Measurements from ENCODE around the gene PITPNM3.

Gene PITPNM3

DNA sequence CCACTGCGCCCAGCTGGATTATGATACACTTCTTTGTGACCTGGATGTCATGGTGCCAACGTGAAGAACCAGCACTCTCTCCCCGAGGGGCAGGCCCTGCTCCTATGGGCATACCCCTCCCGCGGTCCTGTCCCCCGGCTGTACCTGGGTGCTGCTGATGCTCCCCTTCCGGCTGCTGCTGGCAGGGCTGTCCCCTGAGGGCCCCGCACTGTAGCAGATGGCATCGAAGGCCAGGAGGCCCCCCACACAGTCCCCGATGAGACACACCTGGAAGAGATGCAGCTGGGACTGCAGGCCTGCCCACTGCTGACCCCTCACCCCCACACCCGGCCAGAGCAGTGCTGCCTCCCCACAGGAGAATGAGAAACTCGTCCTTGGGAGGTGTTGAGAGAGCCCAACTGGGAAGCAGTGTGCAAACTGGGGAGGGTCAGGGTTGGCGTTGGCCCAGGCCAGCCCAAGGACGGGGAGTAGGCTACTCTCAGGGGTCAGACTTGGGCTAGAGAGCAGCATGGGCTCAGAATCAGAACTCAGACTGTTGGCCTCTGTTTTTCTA is 78.4 kb downstream of the PITPNM3 start:
- DNase-seq (ENCODE audit: extremely low read depth, low read depth), result no peak
- TF ChIP-seq, protein P1, sequence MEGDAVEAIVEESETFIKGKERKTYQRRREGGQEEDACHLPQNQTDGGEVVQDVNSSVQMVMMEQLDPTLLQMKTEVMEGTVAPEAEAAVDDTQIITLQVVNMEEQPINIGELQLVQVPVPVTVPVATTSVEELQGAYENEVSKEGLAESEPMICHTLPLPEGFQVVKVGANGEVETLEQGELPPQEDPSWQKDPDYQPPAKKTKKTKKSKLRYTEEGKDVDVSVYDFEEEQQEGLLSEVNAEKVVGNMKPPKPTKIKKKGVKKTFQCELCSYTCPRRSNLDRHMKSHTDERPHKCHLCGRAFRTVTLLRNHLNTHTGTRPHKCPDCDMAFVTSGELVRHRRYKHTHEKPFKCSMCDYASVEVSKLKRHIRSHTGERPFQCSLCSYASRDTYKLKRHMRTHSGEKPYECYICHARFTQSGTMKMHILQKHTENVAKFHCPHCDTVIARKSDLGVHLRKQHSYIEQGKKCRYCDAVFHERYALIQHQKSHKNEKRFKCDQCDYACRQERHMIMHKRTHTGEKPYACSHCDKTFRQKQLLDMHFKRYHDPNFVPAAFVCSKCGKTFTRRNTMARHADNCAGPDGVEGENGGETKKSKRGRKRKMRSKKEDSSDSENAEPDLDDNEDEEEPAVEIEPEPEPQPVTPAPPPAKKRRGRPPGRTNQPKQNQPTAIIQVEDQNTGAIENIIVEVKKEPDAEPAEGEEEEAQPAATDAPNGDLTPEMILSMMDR (IDR thresholded peaks at IDR 0.05; ENCODE audit: low read depth, low read length, missing control alignments), result no peak
- no peak overlapping the region for H3K4me3 ChIP-seq (replicated peaks; ENCODE audit: low read depth, low read length)

DNA sequence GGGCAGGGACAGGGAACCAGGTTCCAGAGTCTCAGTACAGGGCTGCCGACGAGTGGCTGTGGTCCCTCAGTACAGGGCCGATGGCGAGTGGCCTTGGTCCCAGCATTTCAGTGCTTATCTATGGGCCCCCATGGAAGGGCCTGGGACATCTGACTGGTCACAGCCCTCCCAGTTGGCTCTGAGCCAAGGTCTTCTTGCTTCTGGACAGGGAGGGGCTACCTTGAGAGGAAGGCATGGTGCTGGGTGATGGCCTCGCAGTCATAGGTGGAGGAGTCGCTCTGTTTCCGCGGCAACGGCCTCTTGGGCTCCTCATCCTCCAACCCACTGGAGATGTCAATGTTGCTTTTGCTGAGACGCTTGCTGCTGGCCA is 79.6 kb downstream of the PITPNM3 start:
- no peak overlapping the region for H3K4me3 ChIP-seq (replicated peaks; ENCODE audit: low read depth, low read length)

DNA sequence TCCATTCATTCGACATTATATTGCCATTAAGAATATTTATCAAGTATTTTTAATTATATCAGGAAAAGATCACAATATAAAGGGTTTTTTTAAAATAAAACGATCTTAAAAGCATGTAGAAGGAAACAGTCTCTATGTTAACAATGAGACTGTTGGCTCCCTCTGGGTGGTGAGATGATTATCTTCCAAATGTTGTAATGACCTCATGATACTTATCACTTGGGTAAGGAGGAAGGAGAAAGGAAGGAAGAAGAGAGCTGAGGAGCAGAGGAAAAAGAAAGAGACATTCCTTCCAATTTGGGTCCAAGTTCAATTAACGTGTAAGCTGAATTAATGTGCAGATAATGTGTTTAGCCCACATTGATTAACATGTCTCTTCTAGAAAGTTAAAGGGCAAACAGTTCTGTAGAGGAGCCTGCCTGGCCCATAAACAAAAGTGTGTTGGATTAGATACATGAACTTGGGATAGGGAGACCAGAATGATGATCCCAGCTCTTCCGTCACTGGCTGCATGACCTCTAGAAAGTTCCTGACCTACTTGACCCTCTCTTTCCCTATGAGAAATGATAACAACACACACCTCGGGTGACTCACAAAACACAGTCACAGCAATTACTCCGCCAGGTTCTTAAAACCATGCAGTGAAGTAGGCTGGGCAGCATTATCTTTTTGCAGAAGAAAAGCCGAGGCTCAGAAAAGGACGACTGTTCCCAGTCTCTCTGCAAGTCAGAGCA is 80.1 kb downstream of the PITPNM3 start:
- TF ChIP-seq, protein P1 (IDR thresholded peaks at IDR 0.05; ENCODE audit: low read depth, low read length, missing control alignments), result no peak
- no peak overlapping the region for H3K4me3 ChIP-seq (replicated peaks; ENCODE audit: low read depth, low read length)
- DNase-seq (ENCODE audit: extremely low read depth, low read depth), result no peak

More for the DNA sequence above, 79.6 kb downstream of the PITPNM3 start:
- DNase-seq (ENCODE audit: extremely low read depth, low read depth), result no peak
- TF ChIP-seq, protein P1 (IDR thresholded peaks at IDR 0.05; ENCODE audit: low read depth, low read length, missing control alignments), result no peak

DNA sequence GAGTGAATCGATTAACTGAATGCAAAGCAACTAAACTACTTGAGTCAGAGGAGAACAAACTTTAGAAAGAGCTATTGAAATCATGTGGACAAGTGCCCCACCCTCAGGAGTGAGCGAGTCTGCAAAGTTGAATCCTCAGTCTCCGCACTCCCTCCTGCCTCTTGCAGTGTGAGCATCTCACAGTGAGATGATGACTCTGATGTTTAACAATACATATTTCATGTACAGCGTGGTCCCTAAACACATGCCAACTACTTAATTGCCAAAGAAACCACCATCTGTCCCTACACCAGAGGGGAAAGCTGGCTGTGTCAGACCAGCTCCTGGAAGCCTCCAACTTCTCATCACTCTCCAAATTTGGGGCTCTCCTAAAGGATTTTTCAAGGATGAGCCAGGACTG is 80.9 kb downstream of the PITPNM3 start:
- H3K4me3 ChIP-seq (replicated peaks; ENCODE audit: low read depth, low read length), result no peak overlapping the region
- TF ChIP-seq, protein P1 (IDR thresholded peaks at IDR 0.05; ENCODE audit: low read depth, low read length, missing control alignments), result no peak
- DNase-seq (ENCODE audit: extremely low read depth, low read depth), result no peak

DNA sequence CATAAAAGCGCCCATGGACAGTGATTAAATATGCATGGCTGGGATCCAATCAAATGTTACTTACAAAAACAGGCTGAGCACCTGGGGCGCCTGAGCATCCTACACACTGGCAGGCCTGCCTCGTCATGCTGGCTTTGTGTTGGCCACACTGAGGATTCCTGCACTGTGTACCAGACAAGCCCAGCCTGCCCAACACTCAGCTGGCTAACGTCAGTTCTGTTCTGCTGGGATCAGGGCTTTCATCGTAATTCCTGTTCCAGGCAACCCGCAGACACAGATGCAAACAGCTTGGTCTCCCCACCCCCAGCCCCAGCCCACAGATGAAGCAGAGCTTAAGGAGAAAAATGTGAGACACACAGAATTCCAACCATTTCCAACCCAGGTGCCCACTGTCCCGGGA is 81.4 kb downstream of the PITPNM3 start:
- TF ChIP-seq, protein P1 (IDR thresholded peaks at IDR 0.05; ENCODE audit: low read depth, low read length, missing control alignments), result no peak
- DNase-seq (ENCODE audit: extremely low read depth, low read depth), result no peak
- no peak overlapping the region for H3K4me3 ChIP-seq (replicated peaks; ENCODE audit: low read depth, low read length)

DNA sequence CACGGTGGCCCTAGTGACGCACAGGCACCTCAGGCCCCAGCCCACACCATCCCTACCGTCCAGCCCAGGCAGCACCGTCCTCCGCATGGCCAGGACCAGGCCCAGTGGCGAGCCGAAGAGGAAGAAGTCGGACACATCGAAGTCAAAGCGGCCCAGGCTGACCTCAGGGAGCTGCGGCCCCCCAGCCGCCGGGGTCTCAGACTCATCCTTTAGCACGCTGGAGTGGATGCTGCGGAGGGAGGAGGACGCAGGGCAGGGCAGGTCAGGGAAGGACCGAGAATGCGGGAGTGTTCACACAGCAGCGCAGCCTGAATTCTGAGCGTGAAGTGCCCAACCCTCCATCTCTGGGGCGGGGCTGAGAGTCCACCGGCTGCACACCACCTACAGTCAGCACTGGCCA is 82.0 kb downstream of the PITPNM3 start:
- DNase-seq (ENCODE audit: extremely low read depth, low read depth), result no peak
- TF ChIP-seq, protein P1 (IDR thresholded peaks at IDR 0.05; ENCODE audit: low read depth, low read length, missing control alignments), result no peak
- H3K4me3 ChIP-seq (replicated peaks; ENCODE audit: low read depth, low read length), result no peak overlapping the region
